EL (cell line): ENCODE measurements around the gene MYO18B.

ENCODE experiments used
- DNase-seq: peaks from one replicate; pipeline ENCODE4 v3.0.0-alpha.2; 2016

MYO18B gene

GRCh38 chr22:25908755-25909154 lies 166.8 kb downstream of the MYO18B start:
- DNase-seq, result no peak

- no peak for DNase-seq
These were observed 167.8 kb downstream of the MYO18B start for GRCh38 chr22:25909614-25910387.

GRCh38 chr22:25911243-25911972 lies 169.4 kb downstream of the MYO18B start:
- no peak for DNase-seq

GRCh38 chr22:25919452-25919851 lies 177.5 kb downstream of the MYO18B start:
- DNase-seq, result no peak

GRCh38 chr22:25922141-25922540 lies 180.2 kb downstream of the MYO18B start:
- DNase-seq, result no peak

- no peak for DNase-seq
These were observed 181.9 kb downstream of the MYO18B start for GRCh38 chr22:25923914-25924313.

- no peak for DNase-seq
These were observed 186.1 kb downstream of the MYO18B start for GRCh38 chr22:25928038-25928437.

- DNase-seq, result no peak
These were observed 187.4 kb downstream of the MYO18B start for GRCh38 chr22:25929321-25929878.

GRCh38 chr22:25930083-25930482 lies 188.1 kb downstream of the MYO18B start:
- no peak for DNase-seq

- DNase-seq, result no peak
These were observed 188.9 kb downstream of the MYO18B start for GRCh38 chr22:25930788-25931310.

GRCh38 chr22:25933158-25933788 lies 191.3 kb downstream of the MYO18B start:
- DNase-seq, result no peak

GRCh38 chr22:25935266-25936058 lies 193.5 kb downstream of the MYO18B start:
- no peak for DNase-seq

GRCh38 chr22:25938151-25938550 lies 196.2 kb downstream of the MYO18B start:
- no peak for DNase-seq

GRCh38 chr22:25939384-25939783 lies 197.4 kb downstream of the MYO18B start:
- no peak for DNase-seq

GRCh38 chr22:25940479-25940878 lies 198.5 kb downstream of the MYO18B start:
- DNase-seq, result no peak

- DNase-seq, result no peak
These were observed 199.5 kb downstream of the MYO18B start for GRCh38 chr22:25941365-25941960.

GRCh38 chr22:25942115-25942855 lies 200.3 kb downstream of the MYO18B start:
- DNase-seq, result no peak

- DNase-seq, result no peak
These were observed 200.9 kb downstream of the MYO18B start for GRCh38 chr22:25942856-25943411.

- no peak for DNase-seq
These were observed 208.1 kb downstream of the MYO18B start for GRCh38 chr22:25950111-25950510.

GRCh38 chr22:25953276-25953675 lies 211.3 kb downstream of the MYO18B start:
- DNase-seq, result no peak

GRCh38 chr22:25953919-25954318 lies 211.9 kb downstream of the MYO18B start:
- DNase-seq, result no peak
